ENCODE results near the gene PHRF1. TPM values are rescaled to one million over a fixed set of nuclear protein-coding genes. Genes with fewer than 3 reads are reported as not detected.

PHRF1 gene
- total RNA-seq, 1 experiment from 2014 or later = 31.8 TPM

- Mint-ChIP-seq H3K36me3 (ENCODE audit: insufficient read depth, unreplicated experiment) (peaks cover 8% of the 10 kb centered on the region), H3K9me3 (ENCODE audit: unreplicated experiment) (no peaks in the 10 kb centered on the region), H3K4me3 (ENCODE audit: unreplicated experiment) (peak overlapping the region; percentile 79), H3K4me1 (ENCODE audit: insufficient read depth, unreplicated experiment) (peaks cover 34% of the 10 kb centered on the region), H3K27ac (ENCODE audit: low read depth, unreplicated experiment) (no peak overlapping the region), H3K27me3 (ENCODE audit: insufficient read depth, unreplicated experiment) (no peaks in the 10 kb centered on the region)
- no peak for DNase-seq (ENCODE audit: unreplicated experiment)
- CTCF ChIA-PET = interaction anchor here (0.9 kb wide), 1 partner anchor 22 kb away, joined by 3 read pairs; no protein-coding TSS in a partner anchor
- intact Hi-C loops (cut with micrococcal nuclease) = no loop called here
- TF ChIP-seq, protein P1, sequence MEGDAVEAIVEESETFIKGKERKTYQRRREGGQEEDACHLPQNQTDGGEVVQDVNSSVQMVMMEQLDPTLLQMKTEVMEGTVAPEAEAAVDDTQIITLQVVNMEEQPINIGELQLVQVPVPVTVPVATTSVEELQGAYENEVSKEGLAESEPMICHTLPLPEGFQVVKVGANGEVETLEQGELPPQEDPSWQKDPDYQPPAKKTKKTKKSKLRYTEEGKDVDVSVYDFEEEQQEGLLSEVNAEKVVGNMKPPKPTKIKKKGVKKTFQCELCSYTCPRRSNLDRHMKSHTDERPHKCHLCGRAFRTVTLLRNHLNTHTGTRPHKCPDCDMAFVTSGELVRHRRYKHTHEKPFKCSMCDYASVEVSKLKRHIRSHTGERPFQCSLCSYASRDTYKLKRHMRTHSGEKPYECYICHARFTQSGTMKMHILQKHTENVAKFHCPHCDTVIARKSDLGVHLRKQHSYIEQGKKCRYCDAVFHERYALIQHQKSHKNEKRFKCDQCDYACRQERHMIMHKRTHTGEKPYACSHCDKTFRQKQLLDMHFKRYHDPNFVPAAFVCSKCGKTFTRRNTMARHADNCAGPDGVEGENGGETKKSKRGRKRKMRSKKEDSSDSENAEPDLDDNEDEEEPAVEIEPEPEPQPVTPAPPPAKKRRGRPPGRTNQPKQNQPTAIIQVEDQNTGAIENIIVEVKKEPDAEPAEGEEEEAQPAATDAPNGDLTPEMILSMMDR (IDR thresholded peaks at IDR 0.05; ENCODE audit: unreplicated experiment) = no peak
- TSS peak; percentile 56 for BruUV-seq (replicated peaks)
- POLR2A ChIA-PET = interaction anchor here (0.7 to 2.5 kb wide), 15 partner anchors 12 to 257 kb away, joined by 3 to 17 read pairs (median 6); partner anchors contain the start of genes HRAS, PIDD1, RPLP2 and TMEM80
Observed at GRCh38 chr11:576811-577610, 741 bp downstream of the PHRF1 start.

- H3K4me1 Mint-ChIP-seq (ENCODE audit: insufficient read depth, unreplicated experiment) = peaks cover 34% of the 10 kb centered on the region
- POLR2A ChIA-PET = interaction anchor here (0.7 to 2.5 kb wide), 13 partner anchors 11 to 227 kb away, joined by 3 to 17 read pairs (median 6); partner anchors contain the start of genes HRAS, PIDD1 and TMEM80
- TF ChIP-seq, protein P1 (IDR thresholded peaks at IDR 0.05; ENCODE audit: unreplicated experiment) = no peak
- no peak for DNase-seq (ENCODE audit: unreplicated experiment)
- no peaks in the 10 kb centered on the region for H3K27me3 Mint-ChIP-seq (ENCODE audit: insufficient read depth, unreplicated experiment)
- BruUV-seq (replicated peaks) = no TSS peak
- H3K27ac Mint-ChIP-seq (ENCODE audit: low read depth, unreplicated experiment) = no peak overlapping the region
- intact Hi-C loops (cut with micrococcal nuclease) = no loop called here
- H3K36me3 Mint-ChIP-seq (ENCODE audit: insufficient read depth, unreplicated experiment) = peaks cover 13% of the 10 kb centered on the region
- no peaks in the 10 kb centered on the region for H3K9me3 Mint-ChIP-seq (ENCODE audit: unreplicated experiment)
- H3K4me3 Mint-ChIP-seq (ENCODE audit: unreplicated experiment) = peak overlapping the region; percentile 79
- CTCF ChIA-PET = interaction anchor here (0.9 kb wide), 1 partner anchor 22 kb away, joined by 3 read pairs; no protein-coding TSS in a partner anchor
Observed at GRCh38 chr11:577611-577894, 1.3 kb downstream of the PHRF1 start.

GRCh38 chr11:578276-579035 lies 2.2 kb downstream of the PHRF1 start:
- BruUV-seq (replicated peaks) = no TSS peak
- H3K27ac Mint-ChIP-seq (ENCODE audit: low read depth, unreplicated experiment) = peak overlapping the region; percentile 49

More at GRCh38 chr11:578276-579035, 2.2 kb downstream of the PHRF1 start:
- CTCF ChIA-PET = interaction anchor here (0.6 to 0.9 kb wide), 5 partner anchors 23 to 205 kb away, joined by 3 to 4 read pairs (median 3); no protein-coding TSS in a partner anchor
- H3K9me3 Mint-ChIP-seq (ENCODE audit: unreplicated experiment) = no peaks in the 10 kb centered on the region
- DNase-seq (ENCODE audit: unreplicated experiment) = no peak
- TF ChIP-seq, protein P1 (IDR thresholded peaks at IDR 0.05; ENCODE audit: unreplicated experiment) = no peak
- no peaks in the 10 kb centered on the region for H3K27me3 Mint-ChIP-seq (ENCODE audit: insufficient read depth, unreplicated experiment)
- intact Hi-C loops (cut with micrococcal nuclease) = no loop called here
- peak overlapping the region; percentile 79 for H3K4me3 Mint-ChIP-seq (ENCODE audit: unreplicated experiment)
- peaks cover 34% of the 10 kb centered on the region for H3K4me1 Mint-ChIP-seq (ENCODE audit: insufficient read depth, unreplicated experiment)
- peaks cover 22% of the 10 kb centered on the region for H3K36me3 Mint-ChIP-seq (ENCODE audit: insufficient read depth, unreplicated experiment)
- POLR2A ChIA-PET = interaction anchor here (0.6 to 2.5 kb wide), 12 partner anchors 10 to 235 kb away, joined by 3 to 17 read pairs (median 5); partner anchors contain the start of genes HRAS, LMNTD2 and PKP3
